Measurements from ENCODE around the gene PXK.

GRCh38 chr3:58370407-58370806 is 37.7 kb downstream of the PXK start:
- no peak for TF ChIP-seq CTCF (IDR thresholded peaks at IDR 0.05)
- TF ChIP-seq EZH2phosphoT487 (IDR thresholded peaks at IDR 0.05): no peak
- no peak for TF ChIP-seq EZH2 (IDR thresholded peaks at IDR 0.05)
